ENCODE data around the gene SEZ6L2. TPM values are rescaled to one million over a fixed set of nuclear protein-coding genes. Genes with fewer than 3 reads are reported as not detected.

Gene SEZ6L2
- total RNA-seq, 2 donors from 2014 or later: 2.6 to 4.6 TPM

DNA sequence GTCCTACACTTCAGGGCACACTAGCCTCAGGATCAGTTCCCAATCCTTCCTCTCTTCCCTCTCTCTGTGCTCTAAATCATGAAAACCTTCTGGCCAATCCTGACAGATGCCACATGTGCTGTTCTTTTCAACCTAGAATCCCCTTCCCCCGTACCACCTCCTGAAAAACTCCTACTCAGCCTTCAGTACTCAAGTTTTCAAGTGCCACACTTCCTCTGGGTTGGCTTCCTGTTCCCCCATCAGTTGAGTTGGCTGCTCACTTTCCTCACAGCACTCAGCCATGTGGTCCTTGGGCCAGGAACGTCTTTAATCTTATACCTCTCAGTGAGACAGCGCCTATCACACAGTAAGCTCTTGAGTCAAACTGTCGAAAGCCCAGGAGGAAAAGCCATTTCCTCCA lies 4.2 kb upstream of the SEZ6L2 start:
- TF ChIP-seq CTCF (IDR thresholded peaks at IDR 0.05): no peak
- Histone ChIP-seq H3K9me3 (no peaks in the 10 kb centered on the region), H3K27me3 (peaks cover 0 to 6% of the 10 kb centered on the region in 2 donors), H3K27ac (no peak overlapping the region), H3K4me1 (peaks cover 0 to 25% of the 10 kb centered on the region in 2 donors), H3K36me3 (no peaks in the 10 kb centered on the region), H3K4me3 (no peak overlapping the region)
- DNase-seq (ENCODE audit: low spot score): no peak

DNA sequence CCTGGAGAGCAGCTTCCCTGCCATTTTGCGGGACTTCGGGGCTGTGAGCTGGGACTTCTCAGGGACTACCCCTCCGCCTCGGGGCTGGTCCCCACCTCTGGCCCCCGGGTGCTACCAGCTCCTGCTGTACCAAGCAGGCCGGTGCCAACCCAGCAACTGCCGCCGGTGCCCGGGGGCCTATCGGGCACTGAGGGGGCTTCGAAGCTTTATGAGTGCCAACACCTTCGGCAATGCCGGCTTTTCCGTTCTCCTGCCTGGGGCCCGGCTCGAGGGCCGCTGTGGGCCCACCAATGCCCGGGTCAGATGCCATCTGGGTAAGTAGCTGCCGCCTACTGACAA lies 2.2 kb upstream of the SEZ6L2 start:
- Histone ChIP-seq H3K4me1 (peaks cover 0 to 26% of the 10 kb centered on the region in 2 donors), H3K27me3 (peaks cover 7 to 8% of the 10 kb centered on the region in 2 donors), H3K27ac (no peak overlapping the region), H3K36me3 (no peaks in the 10 kb centered on the region), H3K9me3 (no peaks in the 10 kb centered on the region), H3K4me3 (peak overlapping the region in 1 of 2 donors; percentile 60)
- DNase-seq (ENCODE audit: low spot score): no peak
- no peak for TF ChIP-seq CTCF (IDR thresholded peaks at IDR 0.05)

GRCh38 chr16:29900888-29901606 lies 1.7 kb upstream of the SEZ6L2 start:
- peak overlapping the region in 1 of 2 donors; percentile 60 for H3K4me3 ChIP-seq
- no peak for DNase-seq (ENCODE audit: low spot score)

DNA sequence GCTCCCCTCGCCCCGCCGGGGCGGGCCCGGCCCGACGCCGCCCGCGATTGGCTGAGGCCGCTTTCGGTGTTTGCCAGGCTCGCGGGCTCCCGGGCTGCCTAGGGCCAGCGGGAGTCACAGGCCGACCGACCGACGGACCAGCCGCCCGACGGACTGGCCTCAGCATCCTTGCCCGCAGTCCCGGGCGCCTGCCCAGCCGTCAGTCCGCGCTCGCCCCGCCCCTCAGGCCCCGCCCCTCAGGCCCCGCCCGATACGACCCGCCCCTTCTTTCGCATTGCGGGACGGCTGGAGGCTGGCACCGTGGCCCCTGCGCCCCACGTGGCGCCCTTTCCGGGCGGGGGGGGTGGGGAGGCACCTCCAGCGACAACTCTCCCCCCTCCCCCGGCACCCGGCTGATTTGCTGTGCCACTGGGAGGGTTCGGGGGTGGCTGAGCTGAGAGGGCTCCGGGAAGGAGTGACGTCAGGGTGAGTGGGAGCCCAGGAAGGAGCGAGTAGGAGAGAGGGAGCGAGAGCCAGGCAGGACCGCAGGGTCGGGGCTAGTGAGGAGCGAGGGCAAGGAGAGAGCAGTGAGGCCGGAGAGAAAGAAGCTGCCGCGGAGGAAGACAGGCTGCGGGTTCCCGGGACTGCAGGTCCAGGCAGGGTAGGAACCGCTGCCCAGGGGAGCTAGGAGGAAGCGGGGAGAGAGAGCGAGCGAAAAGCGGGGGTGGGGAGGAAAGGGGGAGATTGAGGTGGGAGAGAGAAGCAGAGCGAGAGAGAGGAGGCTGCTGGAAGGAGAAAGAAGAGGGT lies 945 bp upstream of the SEZ6L2 start, which contains the start of gene ASPHD1:
ASPHD1 (plus strand) TSS at position 387 of the 786 bp plus-strand sequence. CDS start 484 bp downstream, outside the sequence.
- no peak for TF ChIP-seq CTCF (IDR thresholded peaks at IDR 0.05)
- no peak for DNase-seq (ENCODE audit: low spot score)
- H3K27ac ChIP-seq: no peak within 1 kb of the TSS
- no peaks in the 10 kb centered on the region for H3K9me3 ChIP-seq
- H3K4me1 ChIP-seq: peaks cover 0 to 26% of the 10 kb centered on the region in 2 donors
- peak within 1 kb of the TSS; percentile 40 to 60 for H3K4me3 ChIP-seq
- no peaks in the 10 kb centered on the region for H3K36me3 ChIP-seq
- peaks cover 7 to 8% of the 10 kb centered on the region in 2 donors for H3K27me3 ChIP-seq

More at GRCh38 chr16:29900888-29901606, 1.7 kb upstream of the SEZ6L2 start:
- H3K27me3 ChIP-seq: peaks cover 7 to 8% of the 10 kb centered on the region in 2 donors
- TF ChIP-seq CTCF (IDR thresholded peaks at IDR 0.05): no peak
- peaks cover 0 to 26% of the 10 kb centered on the region in 2 donors for H3K4me1 ChIP-seq
- no peaks in the 10 kb centered on the region for H3K9me3 ChIP-seq
- no peaks in the 10 kb centered on the region for H3K36me3 ChIP-seq
- no peak overlapping the region for H3K27ac ChIP-seq

- DNase-seq (ENCODE audit: low spot score): no peak
- Histone ChIP-seq H3K27ac (no peak overlapping the region), H3K9me3 (no peaks in the 10 kb centered on the region), H3K36me3 (no peaks in the 10 kb centered on the region), H3K27me3 (peaks cover 7 to 8% of the 10 kb centered on the region in 2 donors), H3K4me1 (peaks cover 0 to 26% of the 10 kb centered on the region in 2 donors), H3K4me3 (peak overlapping the region in 1 of 2 donors; percentile 60)
- no peak for TF ChIP-seq CTCF (IDR thresholded peaks at IDR 0.05)
Measured at GRCh38 chr16:29898804-29899515, 390 bp downstream of the SEZ6L2 start.

Data from right atrium auricular region (tissue), 2 donors.